Measurements from ENCODE around the gene AMPD2. TPM values are rescaled to one million over a fixed set of nuclear protein-coding genes. Genes with fewer than 3 reads are reported as not detected.
A peak's percentile ranks its signal among the peaks of the same experiment; 100 is the strongest.

AMPD2 gene
- total and polyA plus RNA-seq, 4 donors: 19.2 to 87.4 (median 22.7) TPM

DNA sequence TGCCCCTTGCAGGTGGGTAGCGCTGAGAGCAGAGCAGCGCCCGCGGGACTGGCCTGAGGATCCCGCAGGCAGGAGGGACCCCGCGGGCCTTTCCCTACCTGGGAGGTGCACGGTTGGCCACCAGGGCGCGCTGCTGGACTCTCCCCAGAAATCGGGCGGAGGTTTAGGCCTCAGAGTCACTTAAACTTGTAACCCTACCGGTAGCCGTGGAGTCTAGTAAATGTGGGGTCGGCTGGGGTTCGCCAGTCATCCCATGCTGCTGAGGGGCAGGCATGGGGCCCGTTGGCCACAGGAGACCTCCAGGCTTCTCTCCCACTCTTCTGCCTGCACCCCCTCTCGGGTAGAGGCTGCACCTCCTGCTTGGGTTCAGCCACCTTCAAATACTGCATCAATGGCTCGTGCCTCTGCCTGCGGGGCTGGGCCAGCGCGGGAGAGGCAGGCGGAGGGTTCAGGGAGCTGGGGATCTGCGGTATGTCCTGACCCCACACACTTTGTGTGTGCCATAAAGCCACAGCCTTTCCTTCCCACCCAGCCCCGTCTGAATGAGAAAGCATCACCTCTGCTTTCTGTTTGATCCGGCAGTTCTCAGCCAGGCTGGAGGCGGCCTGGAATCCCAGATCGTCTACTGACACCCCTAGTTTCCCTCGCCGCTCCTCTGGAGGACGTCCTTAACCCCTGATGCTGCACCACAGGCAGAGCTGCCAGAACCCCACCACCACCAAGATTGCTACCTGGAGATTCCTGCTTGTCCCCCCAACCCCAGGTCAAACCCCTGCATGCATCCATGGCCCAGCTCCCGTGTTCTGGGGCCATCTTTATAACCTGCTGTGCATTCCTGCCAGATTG, 24.0 kb downstream of the AMPD2 start:
- peaks cover 0 to 7% (median under 1%) of the 10 kb centered on the region in 4 donors for H3K4me1 ChIP-seq (ENCODE audit: control insufficient read depth in 4 of 4, insufficient read depth in 4 of 4, low read length in 3 of 4)
- WGBS: 35% methylated on average over 32 of the region's 32 CpGs
- TF ChIP-seq, protein P1, sequence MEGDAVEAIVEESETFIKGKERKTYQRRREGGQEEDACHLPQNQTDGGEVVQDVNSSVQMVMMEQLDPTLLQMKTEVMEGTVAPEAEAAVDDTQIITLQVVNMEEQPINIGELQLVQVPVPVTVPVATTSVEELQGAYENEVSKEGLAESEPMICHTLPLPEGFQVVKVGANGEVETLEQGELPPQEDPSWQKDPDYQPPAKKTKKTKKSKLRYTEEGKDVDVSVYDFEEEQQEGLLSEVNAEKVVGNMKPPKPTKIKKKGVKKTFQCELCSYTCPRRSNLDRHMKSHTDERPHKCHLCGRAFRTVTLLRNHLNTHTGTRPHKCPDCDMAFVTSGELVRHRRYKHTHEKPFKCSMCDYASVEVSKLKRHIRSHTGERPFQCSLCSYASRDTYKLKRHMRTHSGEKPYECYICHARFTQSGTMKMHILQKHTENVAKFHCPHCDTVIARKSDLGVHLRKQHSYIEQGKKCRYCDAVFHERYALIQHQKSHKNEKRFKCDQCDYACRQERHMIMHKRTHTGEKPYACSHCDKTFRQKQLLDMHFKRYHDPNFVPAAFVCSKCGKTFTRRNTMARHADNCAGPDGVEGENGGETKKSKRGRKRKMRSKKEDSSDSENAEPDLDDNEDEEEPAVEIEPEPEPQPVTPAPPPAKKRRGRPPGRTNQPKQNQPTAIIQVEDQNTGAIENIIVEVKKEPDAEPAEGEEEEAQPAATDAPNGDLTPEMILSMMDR (IDR thresholded peaks at IDR 0.05; ENCODE audit: low read depth, low read length, missing input control): peak; percentile 86
- no peak for TF ChIP-seq FOXA1 (IDR thresholded peaks at IDR 0.05)
- peak; percentile 86 to 91 for TF ChIP-seq RAD21 (IDR thresholded peaks at IDR 0.05)
- TF ChIP-seq RXRA (IDR thresholded peaks at IDR 0.05): peak in 1 of 2 donors; percentile 30
- TF ChIP-seq, protein P2, sequence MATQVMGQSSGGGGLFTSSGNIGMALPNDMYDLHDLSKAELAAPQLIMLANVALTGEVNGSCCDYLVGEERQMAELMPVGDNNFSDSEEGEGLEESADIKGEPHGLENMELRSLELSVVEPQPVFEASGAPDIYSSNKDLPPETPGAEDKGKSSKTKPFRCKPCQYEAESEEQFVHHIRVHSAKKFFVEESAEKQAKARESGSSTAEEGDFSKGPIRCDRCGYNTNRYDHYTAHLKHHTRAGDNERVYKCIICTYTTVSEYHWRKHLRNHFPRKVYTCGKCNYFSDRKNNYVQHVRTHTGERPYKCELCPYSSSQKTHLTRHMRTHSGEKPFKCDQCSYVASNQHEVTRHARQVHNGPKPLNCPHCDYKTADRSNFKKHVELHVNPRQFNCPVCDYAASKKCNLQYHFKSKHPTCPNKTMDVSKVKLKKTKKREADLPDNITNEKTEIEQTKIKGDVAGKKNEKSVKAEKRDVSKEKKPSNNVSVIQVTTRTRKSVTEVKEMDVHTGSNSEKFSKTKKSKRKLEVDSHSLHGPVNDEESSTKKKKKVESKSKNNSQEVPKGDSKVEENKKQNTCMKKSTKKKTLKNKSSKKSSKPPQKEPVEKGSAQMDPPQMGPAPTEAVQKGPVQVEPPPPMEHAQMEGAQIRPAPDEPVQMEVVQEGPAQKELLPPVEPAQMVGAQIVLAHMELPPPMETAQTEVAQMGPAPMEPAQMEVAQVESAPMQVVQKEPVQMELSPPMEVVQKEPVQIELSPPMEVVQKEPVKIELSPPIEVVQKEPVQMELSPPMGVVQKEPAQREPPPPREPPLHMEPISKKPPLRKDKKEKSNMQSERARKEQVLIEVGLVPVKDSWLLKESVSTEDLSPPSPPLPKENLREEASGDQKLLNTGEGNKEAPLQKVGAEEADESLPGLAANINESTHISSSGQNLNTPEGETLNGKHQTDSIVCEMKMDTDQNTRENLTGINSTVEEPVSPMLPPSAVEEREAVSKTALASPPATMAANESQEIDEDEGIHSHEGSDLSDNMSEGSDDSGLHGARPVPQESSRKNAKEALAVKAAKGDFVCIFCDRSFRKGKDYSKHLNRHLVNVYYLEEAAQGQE (IDR thresholded peaks at IDR 0.05): no peak
- H3K4me3 ChIP-seq (ENCODE audit: low read depth in 1 of 3, low read length in 3 of 3): no peak overlapping the region
- DNase-seq (ENCODE audit: low spot score): peak; percentile 85
- H3K9ac ChIP-seq (ENCODE audit: low read depth in 1 of 2, low read length in 2 of 2): no peak overlapping the region
- no peak overlapping the region for H3K27ac ChIP-seq (ENCODE audit: low read depth in 1 of 2, low read length in 2 of 2)
- H3K9me3 ChIP-seq (ENCODE audit: control insufficient read depth in 4 of 4, low read length in 3 of 4): no peaks in the 10 kb centered on the region
- H3K27me3 ChIP-seq (ENCODE audit: control insufficient read depth in 4 of 4, insufficient read depth in 4 of 4, low read length in 3 of 4): no peaks in the 10 kb centered on the region
- no peaks in the 10 kb centered on the region for H3K36me3 ChIP-seq (ENCODE audit: control insufficient read depth in 4 of 4, insufficient read depth in 3 of 4, low read depth in 1 of 4, low read length in 3 of 4)

DNA sequence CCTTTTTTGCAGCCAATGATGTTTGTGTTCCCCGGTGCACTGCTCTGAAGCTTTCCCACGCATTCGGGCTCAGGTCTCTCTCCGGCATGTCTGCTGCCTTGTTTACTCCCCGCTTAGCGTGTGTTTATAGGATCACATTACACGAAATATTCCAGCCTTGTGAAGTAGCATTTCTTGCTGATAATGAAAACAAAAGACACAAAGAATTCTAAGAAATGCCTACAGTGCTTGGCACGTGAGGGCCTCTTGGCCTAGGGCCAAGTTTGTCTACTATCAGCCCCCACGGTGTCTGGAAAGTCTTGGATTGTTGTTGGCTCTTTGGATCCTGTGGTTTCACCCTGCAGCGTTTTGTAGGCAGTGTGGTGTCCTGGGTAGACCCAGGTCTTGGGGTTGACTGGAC, 25.0 kb downstream of the AMPD2 start:
- DNase-seq (ENCODE audit: low spot score): no peak
- Histone ChIP-seq H3K36me3 (ENCODE audit: control insufficient read depth in 4 of 4, insufficient read depth in 3 of 4, low read depth in 1 of 4, low read length in 3 of 4) (no peaks in the 10 kb centered on the region), H3K4me3 (ENCODE audit: low read depth in 1 of 3, low read length in 3 of 3) (no peak overlapping the region), H3K9ac (ENCODE audit: low read depth in 1 of 2, low read length in 2 of 2) (no peak overlapping the region), H3K4me1 (ENCODE audit: control insufficient read depth in 4 of 4, insufficient read depth in 4 of 4, low read length in 3 of 4) (peaks cover 0 to 7% (median under 1%) of the 10 kb centered on the region in 4 donors), H3K27me3 (ENCODE audit: control insufficient read depth in 4 of 4, insufficient read depth in 4 of 4, low read length in 3 of 4) (no peaks in the 10 kb centered on the region), H3K27ac (ENCODE audit: low read depth in 1 of 2, low read length in 2 of 2) (no peak overlapping the region), H3K9me3 (ENCODE audit: control insufficient read depth in 4 of 4, low read length in 3 of 4) (no peaks in the 10 kb centered on the region)
- TF ChIP-seq, protein P3, sequence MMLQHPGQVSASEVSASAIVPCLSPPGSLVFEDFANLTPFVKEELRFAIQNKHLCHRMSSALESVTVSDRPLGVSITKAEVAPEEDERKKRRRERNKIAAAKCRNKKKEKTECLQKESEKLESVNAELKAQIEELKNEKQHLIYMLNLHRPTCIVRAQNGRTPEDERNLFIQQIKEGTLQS (IDR thresholded peaks at IDR 0.05): no peak
- TF ChIP-seq FOXA1 (IDR thresholded peaks at IDR 0.05) (no peak), GABPA (IDR thresholded peaks at IDR 0.05 in 1 of 2, conservative IDR thresholded peaks at IDR 0.05 in 1 of 2) (no peak), NR2F2 (IDR thresholded peaks at IDR 0.05) (no peak), EGR1 (IDR thresholded peaks at IDR 0.05; ENCODE audit: low read depth in 2 of 2) (no peak), HNF4G (IDR thresholded peaks at IDR 0.05) (no peak), HNF4A (conservative IDR thresholded peaks at IDR 0.05) (no peak), TAF1 (conservative IDR thresholded peaks at IDR 0.05) (no peak), RXRA (IDR thresholded peaks at IDR 0.05) (no peak), YY1 (IDR thresholded peaks at IDR 0.05) (no peak)
- TF ChIP-seq, protein P4, sequence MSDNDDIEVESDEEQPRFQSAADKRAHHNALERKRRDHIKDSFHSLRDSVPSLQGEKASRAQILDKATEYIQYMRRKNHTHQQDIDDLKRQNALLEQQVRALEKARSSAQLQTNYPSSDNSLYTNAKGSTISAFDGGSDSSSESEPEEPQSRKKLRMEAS (IDR thresholded peaks at IDR 0.05): no peak
- TF ChIP-seq, protein P1 (IDR thresholded peaks at IDR 0.05; ENCODE audit: low read depth, low read length, missing input control): no peak
- TF ChIP-seq, protein P2 (IDR thresholded peaks at IDR 0.05): no peak
- TF ChIP-seq, protein P5, sequence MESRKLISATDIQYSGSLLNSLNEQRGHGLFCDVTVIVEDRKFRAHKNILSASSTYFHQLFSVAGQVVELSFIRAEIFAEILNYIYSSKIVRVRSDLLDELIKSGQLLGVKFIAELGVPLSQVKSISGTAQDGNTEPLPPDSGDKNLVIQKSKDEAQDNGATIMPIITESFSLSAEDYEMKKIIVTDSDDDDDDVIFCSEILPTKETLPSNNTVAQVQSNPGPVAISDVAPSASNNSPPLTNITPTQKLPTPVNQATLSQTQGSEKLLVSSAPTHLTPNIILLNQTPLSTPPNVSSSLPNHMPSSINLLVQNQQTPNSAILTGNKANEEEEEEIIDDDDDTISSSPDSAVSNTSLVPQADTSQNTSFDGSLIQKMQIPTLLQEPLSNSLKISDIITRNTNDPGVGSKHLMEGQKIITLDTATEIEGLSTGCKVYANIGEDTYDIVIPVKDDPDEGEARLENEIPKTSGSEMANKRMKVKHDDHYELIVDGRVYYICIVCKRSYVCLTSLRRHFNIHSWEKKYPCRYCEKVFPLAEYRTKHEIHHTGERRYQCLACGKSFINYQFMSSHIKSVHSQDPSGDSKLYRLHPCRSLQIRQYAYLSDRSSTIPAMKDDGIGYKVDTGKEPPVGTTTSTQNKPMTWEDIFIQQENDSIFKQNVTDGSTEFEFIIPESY (IDR thresholded peaks at IDR 0.05): no peak
- WGBS: 40% methylated on average over 5 of the region's 10 CpGs

Data from liver (tissue), 9 donors.